Measurements from ENCODE around the gene ACSL3. TPM values are rescaled to one million over a fixed set of nuclear protein-coding genes. Genes with fewer than 3 reads are reported as not detected.

Gene ACSL3
- total and polyA plus RNA-seq, 2 donors from 2014 or later: 33.6 to 58.8 TPM

DNA sequence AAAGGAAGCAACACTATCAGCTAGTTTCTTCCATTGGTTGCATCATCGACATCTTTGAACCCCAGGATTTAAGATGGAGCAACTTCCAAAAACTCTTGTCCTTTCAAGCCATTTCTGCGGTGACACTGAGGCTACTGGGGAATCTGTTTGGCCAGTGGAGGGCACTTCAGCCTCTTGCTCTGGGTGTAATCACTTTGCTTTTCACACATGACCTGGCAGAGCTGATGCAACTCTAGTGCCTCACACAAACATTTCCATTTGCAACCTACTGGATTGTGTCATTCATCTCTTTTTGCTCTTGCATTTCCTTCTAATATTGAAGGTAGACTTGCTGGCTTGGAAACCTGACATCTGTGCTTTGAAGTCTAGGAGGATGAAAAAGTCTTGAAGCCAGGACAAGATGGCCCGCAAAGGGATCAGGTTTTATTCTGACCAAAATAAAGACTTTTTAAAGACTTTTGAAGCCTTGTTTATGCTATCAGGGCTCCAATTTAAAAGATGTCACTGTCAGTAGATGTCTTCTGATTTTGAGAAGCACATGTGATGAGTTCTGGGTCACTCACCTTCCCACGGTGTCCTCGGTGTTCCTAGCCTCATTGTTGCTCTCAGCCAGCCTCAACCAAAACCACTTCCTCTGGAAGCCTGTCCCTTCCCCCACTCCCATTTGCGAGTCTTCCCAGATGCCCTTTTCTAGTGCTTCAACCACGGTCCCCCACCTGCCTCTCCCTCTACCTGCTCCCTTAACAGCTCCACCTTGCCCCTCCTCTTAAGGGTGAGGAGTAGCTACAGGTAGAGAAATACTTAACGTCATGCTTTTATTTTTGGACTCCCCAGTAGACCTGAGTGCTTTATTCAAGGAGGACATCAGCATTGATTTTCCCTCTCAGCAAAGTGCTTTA is 121.4 kb downstream of the ACSL3 start:
- intact Hi-C loops (cut with DNase I): no loop called here
- no peaks in the 10 kb centered on the region for H3K4me1 ChIP-seq (ENCODE audit: control insufficient read depth in 2 of 3, insufficient read depth in 2 of 3, low read depth in 1 of 3, low read length in 3 of 3)
- H3K27me3 ChIP-seq (ENCODE audit: control insufficient read depth, insufficient read depth, low read length): no peaks in the 10 kb centered on the region
- no peak overlapping the region for H3K27ac ChIP-seq (ENCODE audit: low read depth in 2 of 2, low read length in 2 of 2)
- no peak overlapping the region for H3K9ac ChIP-seq (ENCODE audit: low read length in 3 of 3)
- no peaks in the 10 kb centered on the region for H3K36me3 ChIP-seq (ENCODE audit: control insufficient read depth in 2 of 3, insufficient read depth in 3 of 3, low read length in 3 of 3)
- TF ChIP-seq, protein P1, sequence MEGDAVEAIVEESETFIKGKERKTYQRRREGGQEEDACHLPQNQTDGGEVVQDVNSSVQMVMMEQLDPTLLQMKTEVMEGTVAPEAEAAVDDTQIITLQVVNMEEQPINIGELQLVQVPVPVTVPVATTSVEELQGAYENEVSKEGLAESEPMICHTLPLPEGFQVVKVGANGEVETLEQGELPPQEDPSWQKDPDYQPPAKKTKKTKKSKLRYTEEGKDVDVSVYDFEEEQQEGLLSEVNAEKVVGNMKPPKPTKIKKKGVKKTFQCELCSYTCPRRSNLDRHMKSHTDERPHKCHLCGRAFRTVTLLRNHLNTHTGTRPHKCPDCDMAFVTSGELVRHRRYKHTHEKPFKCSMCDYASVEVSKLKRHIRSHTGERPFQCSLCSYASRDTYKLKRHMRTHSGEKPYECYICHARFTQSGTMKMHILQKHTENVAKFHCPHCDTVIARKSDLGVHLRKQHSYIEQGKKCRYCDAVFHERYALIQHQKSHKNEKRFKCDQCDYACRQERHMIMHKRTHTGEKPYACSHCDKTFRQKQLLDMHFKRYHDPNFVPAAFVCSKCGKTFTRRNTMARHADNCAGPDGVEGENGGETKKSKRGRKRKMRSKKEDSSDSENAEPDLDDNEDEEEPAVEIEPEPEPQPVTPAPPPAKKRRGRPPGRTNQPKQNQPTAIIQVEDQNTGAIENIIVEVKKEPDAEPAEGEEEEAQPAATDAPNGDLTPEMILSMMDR (IDR thresholded peaks at IDR 0.05; ENCODE audit: borderline replicate concordance, extremely low read depth, insufficient read depth): peak; percentile 28
- no peak overlapping the region for H3K4me3 ChIP-seq (ENCODE audit: low read length in 3 of 3)
- no peaks in the 10 kb centered on the region for H3K9me3 ChIP-seq (ENCODE audit: control insufficient read depth in 2 of 3, insufficient read depth in 1 of 3, low read length in 3 of 3)
- DNase-seq: peak; percentile 36 to 73 (median 53)
- FAIRE-seq: no peak

DNA sequence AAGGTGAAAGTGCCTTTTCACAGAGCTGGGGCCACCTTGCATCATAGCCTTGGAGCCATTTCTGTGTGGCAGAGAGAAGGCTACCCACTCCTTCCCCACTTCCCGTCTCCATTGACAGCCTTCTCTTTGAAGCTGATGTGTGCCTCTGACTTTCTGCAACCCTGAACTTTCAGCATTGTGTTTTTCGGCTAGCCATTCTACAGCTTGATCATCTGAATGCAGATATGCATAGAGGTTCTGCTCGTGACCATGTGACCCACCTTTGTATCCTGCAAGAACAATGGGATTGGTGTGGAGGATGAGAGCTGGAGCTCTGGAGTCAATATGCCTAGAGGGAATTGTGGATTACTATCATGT is 122.1 kb downstream of the ACSL3 start:
- no peak overlapping the region for H3K4me3 ChIP-seq (ENCODE audit: low read length in 3 of 3)
- H3K9me3 ChIP-seq (ENCODE audit: control insufficient read depth in 2 of 3, insufficient read depth in 1 of 3, low read length in 3 of 3): no peaks in the 10 kb centered on the region
- no peaks in the 10 kb centered on the region for H3K27me3 ChIP-seq (ENCODE audit: control insufficient read depth, insufficient read depth, low read length)
- FAIRE-seq (no peak), DNase-seq (no peak)
- no peak overlapping the region for H3K27ac ChIP-seq (ENCODE audit: low read depth in 2 of 2, low read length in 2 of 2)
- H3K9ac ChIP-seq (ENCODE audit: low read length in 3 of 3): no peak overlapping the region
- H3K36me3 ChIP-seq (ENCODE audit: control insufficient read depth in 2 of 3, insufficient read depth in 3 of 3, low read length in 3 of 3): no peaks in the 10 kb centered on the region
- intact Hi-C loops (cut with DNase I): no loop called here
- TF ChIP-seq, protein P1 (IDR thresholded peaks at IDR 0.05; ENCODE audit: borderline replicate concordance, extremely low read depth, insufficient read depth): no peak
- no peaks in the 10 kb centered on the region for H3K4me1 ChIP-seq (ENCODE audit: control insufficient read depth in 2 of 3, insufficient read depth in 2 of 3, low read depth in 1 of 3, low read length in 3 of 3)

DNA sequence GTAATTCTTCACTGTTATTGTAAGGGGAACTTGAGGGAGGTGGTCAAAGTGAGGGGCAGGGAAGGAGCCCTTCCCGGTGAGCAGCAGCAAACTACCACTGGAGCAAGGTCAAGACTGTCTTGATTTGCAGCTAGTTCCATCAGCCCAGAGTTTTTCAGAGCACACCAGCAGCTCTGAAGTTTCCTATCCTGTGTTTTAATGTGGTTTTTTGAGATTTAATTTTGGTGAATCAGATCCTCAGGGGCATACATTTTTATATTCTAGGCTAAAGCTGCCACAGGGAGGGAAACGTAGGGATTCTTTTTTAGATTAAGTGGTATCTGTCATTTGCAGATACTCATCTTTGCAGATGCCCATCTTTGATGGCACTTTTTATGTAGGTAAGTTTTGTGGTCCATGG is 124.1 kb downstream of the ACSL3 start:
- Histone ChIP-seq H3K36me3 (ENCODE audit: control insufficient read depth in 2 of 3, insufficient read depth in 3 of 3, low read length in 3 of 3) (no peaks in the 10 kb centered on the region), H3K27me3 (ENCODE audit: control insufficient read depth, insufficient read depth, low read length) (no peaks in the 10 kb centered on the region), H3K4me1 (ENCODE audit: control insufficient read depth in 2 of 3, insufficient read depth in 2 of 3, low read depth in 1 of 3, low read length in 3 of 3) (no peaks in the 10 kb centered on the region), H3K9me3 (ENCODE audit: control insufficient read depth in 2 of 3, insufficient read depth in 1 of 3, low read length in 3 of 3) (no peaks in the 10 kb centered on the region), H3K27ac (ENCODE audit: low read depth in 2 of 2, low read length in 2 of 2) (no peak overlapping the region), H3K4me3 (ENCODE audit: low read length in 3 of 3) (no peak overlapping the region), H3K9ac (ENCODE audit: low read length in 3 of 3) (no peak overlapping the region)
- FAIRE-seq (no peak), DNase-seq (no peak)
- TF ChIP-seq, protein P1 (IDR thresholded peaks at IDR 0.05; ENCODE audit: borderline replicate concordance, extremely low read depth, insufficient read depth): no peak
- intact Hi-C loops (cut with DNase I): no loop called here
